Adrenal gland (tissue), 5 donors: ENCODE data around the gene RIPOR3.

ENCODE experiments used
- POLR2A ChIP-seq, 2 donors: fragments of 450-650 bp; IDR thresholded peaks; one replicate each; pipeline ENCODE4 v1.6.1; 2017; ENCODE audit warnings: antibody characterized with exemption in 2 of 2, mild to moderate bottlenecking in 2 of 2, moderate library complexity in 1 of 2
- TF ChIP-seq, protein P1 (sequence below), 6 experiments: fragments of 450-650 bp in 4 of 6; fragments of 200-600 bp in 2 of 6; sonication (generic) in 1 of 6; IDR thresholded peaks; 1 replicate in 5 of 6; 2 replicates in 1 of 6; pipeline versions ENCODE4 v1.5.1 to v1.8.0; 2016 to 2021; ENCODE audit warnings: antibody characterized with exemption in 6 of 6, mild to moderate bottlenecking in 2 of 6, moderate library complexity in 1 of 6
- donor health status: DM: no; HTN: no; CAD: no.

GRCh38 chr20:50613438-50614169 is 77.7 kb downstream of the RIPOR3 start:
- TF ChIP-seq, protein P1, sequence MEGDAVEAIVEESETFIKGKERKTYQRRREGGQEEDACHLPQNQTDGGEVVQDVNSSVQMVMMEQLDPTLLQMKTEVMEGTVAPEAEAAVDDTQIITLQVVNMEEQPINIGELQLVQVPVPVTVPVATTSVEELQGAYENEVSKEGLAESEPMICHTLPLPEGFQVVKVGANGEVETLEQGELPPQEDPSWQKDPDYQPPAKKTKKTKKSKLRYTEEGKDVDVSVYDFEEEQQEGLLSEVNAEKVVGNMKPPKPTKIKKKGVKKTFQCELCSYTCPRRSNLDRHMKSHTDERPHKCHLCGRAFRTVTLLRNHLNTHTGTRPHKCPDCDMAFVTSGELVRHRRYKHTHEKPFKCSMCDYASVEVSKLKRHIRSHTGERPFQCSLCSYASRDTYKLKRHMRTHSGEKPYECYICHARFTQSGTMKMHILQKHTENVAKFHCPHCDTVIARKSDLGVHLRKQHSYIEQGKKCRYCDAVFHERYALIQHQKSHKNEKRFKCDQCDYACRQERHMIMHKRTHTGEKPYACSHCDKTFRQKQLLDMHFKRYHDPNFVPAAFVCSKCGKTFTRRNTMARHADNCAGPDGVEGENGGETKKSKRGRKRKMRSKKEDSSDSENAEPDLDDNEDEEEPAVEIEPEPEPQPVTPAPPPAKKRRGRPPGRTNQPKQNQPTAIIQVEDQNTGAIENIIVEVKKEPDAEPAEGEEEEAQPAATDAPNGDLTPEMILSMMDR (IDR thresholded peaks at IDR 0.05): no peak
- no peak for TF ChIP-seq POLR2A (IDR thresholded peaks at IDR 0.05)
